Keratinocyte (primary cell): Measurements from ENCODE around the gene OLIG2. TPM values are rescaled to one million over a fixed set of nuclear protein-coding genes. Genes with fewer than 3 reads are reported as not detected.

Experiments used
- DNase-seq: peaks from one replicate; pipeline ENCODE4 v3.0.0-alpha.2; 2011; ENCODE audit warnings: low read depth, missing footprints, low spot score
- FAIRE-seq: peaks from 2 replicates; lab custom pipeline; 2011; peaks lifted over from hg19 to GRCh38; lab: Jason Lieb, UNC
- H2AFZ ChIP-seq: 2 replicates; pipeline ENCODE4 v1.6.0; 2012; ENCODE audit warnings: low read length, control low read depth, inconsistent platforms; ENCODE audit not compliant: control insufficient read depth
- H3K27ac ChIP-seq: 2 replicates; pipeline ENCODE4 v1.5.1; 2011; ENCODE audit warnings: low read length; ENCODE audit not compliant: control insufficient read depth, insufficient read depth
- H3K27me3 ChIP-seq: 3 replicates; pipeline ENCODE4 v1.6.0; 2011; ENCODE audit warnings: low read length; ENCODE audit not compliant: control insufficient read depth, insufficient read depth; ENCODE audit errors: extremely low read depth
- H3K36me3 ChIP-seq, 2 experiments: 2 replicates in 1 of 2; 3 replicates in 1 of 2; pipeline ENCODE4 v1.5.1; 2011; ENCODE audit warnings: low read length in 2 of 2, mild to moderate bottlenecking in 1 of 2; ENCODE audit not compliant: control insufficient read depth in 2 of 2, insufficient read depth in 2 of 2; ENCODE audit errors: extremely low read depth in 1 of 2
- H3K4me1 ChIP-seq: 3 replicates; pipeline ENCODE4 v1.5.1; 2011; ENCODE audit warnings: low read length; ENCODE audit not compliant: control insufficient read depth, insufficient read depth; ENCODE audit errors: extremely low read depth
- H3K4me2 ChIP-seq: 3 replicates; pipeline ENCODE4 v1.6.0; 2011; ENCODE audit warnings: low read depth, low read length; ENCODE audit not compliant: control insufficient read depth, insufficient read depth; ENCODE audit errors: extremely low read depth
- H3K4me3 ChIP-seq, 3 experiments: fragments of 200-600 bp in 1 of 3; sonication (generic) in 1 of 3; 2 replicates in 2 of 3; 3 replicates in 1 of 3; pipeline ENCODE4 v1.5.1; 2011 to 2016; ENCODE audit warnings: low read length in 3 of 3, mild to moderate bottlenecking in 3 of 3, control low read depth in 2 of 3, inconsistent platforms in 1 of 3, low read depth in 1 of 3, mixed read lengths in 1 of 3, mixed run types in 1 of 3, moderate library complexity in 1 of 3; ENCODE audit not compliant: control insufficient read depth in 2 of 3, insufficient read depth in 2 of 3; ENCODE audit errors: extremely low read depth in 1 of 3
- H3K79me2 ChIP-seq: 2 replicates; pipeline ENCODE4 v1.6.0; 2012; ENCODE audit warnings: low read length; ENCODE audit not compliant: control insufficient read depth, insufficient read depth
- H3K9ac ChIP-seq: 3 replicates; pipeline ENCODE4 v1.6.0; 2011; ENCODE audit warnings: low read length; ENCODE audit not compliant: control insufficient read depth, insufficient read depth; ENCODE audit errors: extremely low read depth
- H3K9me1 ChIP-seq: 3 replicates; pipeline ENCODE4 v1.6.0; 2011; ENCODE audit warnings: low read length; ENCODE audit not compliant: control insufficient read depth, insufficient read depth; ENCODE audit errors: extremely low read depth
- H3K9me3 ChIP-seq: 2 replicates; pipeline ENCODE4 v1.5.1; 2012; ENCODE audit warnings: low read depth, low read length; ENCODE audit not compliant: control insufficient read depth
- H4K20me1 ChIP-seq: 3 replicates; pipeline ENCODE4 v1.6.0; 2011; ENCODE audit warnings: low read length; ENCODE audit not compliant: control insufficient read depth, insufficient read depth; ENCODE audit errors: extremely low read depth
- CTCF ChIP-seq, 3 experiments: IDR thresholded peaks in 1 of 3; conservative IDR thresholded peaks in 1 of 3; optimal IDR thresholded peaks in 1 of 3; 2 replicates in 2 of 3; 3 replicates in 1 of 3; pipeline versions ENCODE3 to v1.5.1; 2011; ENCODE audit warnings: low read length in 3 of 3, mild to moderate bottlenecking in 3 of 3, moderate library complexity in 2 of 3, control low read depth in 1 of 3, inconsistent platforms in 1 of 3; ENCODE audit not compliant: insufficient read depth in 2 of 3; ENCODE audit errors: extremely low read depth in 1 of 3
- EZH2 ChIP-seq: IDR thresholded peaks from one replicate; pipeline ENCODE4 v1.6.1; 2012; ENCODE audit warnings: inconsistent platforms, mild to moderate bottlenecking, low read length, moderate library complexity
- dilution Hi-C: fragments of 300-500 bp; cut with MboI; formaldehyde crosslinking; loops from one replicate; pipeline ENCODE4 v1.7.0; 2020; ENCODE audit warnings: low sequenced_read_pairs; ENCODE audit not compliant: extremely low pct_ligation_motif_present
- polyA plus RNA-seq, 5 experiments: library from polyadenylated mRNA; depleted of rRNA in 3 of 5; stranded (reverse) in 3 of 5; stranded (forward) in 1 of 5; unstranded in 1 of 5; fragments of >200 nt; gene quantifications; 1 replicate in 1 of 5; 2 replicates in 3 of 5; 3 replicates in 1 of 5; pipeline versions ENCODE4 v1.2.1 to v1.2.3, GENCODE V29; 2011 to 2012; ENCODE audit warnings: missing spikeins in 2 of 5, low read depth in 1 of 5, low replicate concordance in 1 of 5

Gene OLIG2
- polyA plus RNA-seq, 1 donor (not counting 4 experiments of a cell fraction or from before 2014, with no cell fraction given), result not detected

GRCh38 chr21:33030633-33031032 is 4.9 kb downstream of the OLIG2 start:
- Histone ChIP-seq H3K4me2 (no peak overlapping the region), H3K27me3 (peaks cover 100% of the 10 kb centered on the region), H2AFZ (no peak overlapping the region), H3K27ac (no peak overlapping the region), H4K20me1 (peaks cover 2% of the 10 kb centered on the region), H3K4me3 (no peak overlapping the region), H3K4me1 (no peaks in the 10 kb centered on the region), H3K36me3 (no peaks in the 10 kb centered on the region), H3K9ac (no peak overlapping the region), H3K79me2 (no peaks in the 10 kb centered on the region), H3K9me3 (no peaks in the 10 kb centered on the region), H3K9me1 (no peaks in the 10 kb centered on the region)
- TF ChIP-seq EZH2, result no peak
- TF ChIP-seq CTCF (optimal IDR thresholded peaks at IDR 0.05 in 1 of 3, IDR thresholded peaks at IDR 0.05 in 1 of 3, conservative IDR thresholded peaks at IDR 0.05 in 1 of 3; ENCODE audit: extremely low read depth in 1 of 3, insufficient read depth in 2 of 3, low read length in 3 of 3), result no peak
- DNase-seq, result no peak
- dilution Hi-C loops, result no loop called here
- no peak for FAIRE-seq

GRCh38 chr21:33031152-33031911 is 5.6 kb downstream of the OLIG2 start:
- no peak for TF ChIP-seq CTCF (optimal IDR thresholded peaks at IDR 0.05 in 1 of 3, IDR thresholded peaks at IDR 0.05 in 1 of 3, conservative IDR thresholded peaks at IDR 0.05 in 1 of 3; ENCODE audit: extremely low read depth in 1 of 3, insufficient read depth in 2 of 3, low read length in 3 of 3)
- no peak for TF ChIP-seq EZH2
- Histone ChIP-seq H3K9me1 (no peaks in the 10 kb centered on the region), H3K9me3 (no peaks in the 10 kb centered on the region), H3K9ac (no peak overlapping the region), H3K27me3 (peaks cover 93% of the 10 kb centered on the region), H2AFZ (no peak overlapping the region), H4K20me1 (peaks cover 2% of the 10 kb centered on the region), H3K36me3 (no peaks in the 10 kb centered on the region), H3K4me2 (no peak overlapping the region), H3K4me1 (no peaks in the 10 kb centered on the region), H3K4me3 (no peak overlapping the region), H3K79me2 (no peaks in the 10 kb centered on the region), H3K27ac (no peak overlapping the region)
- dilution Hi-C loops, result no loop called here
- DNase-seq (no peak), FAIRE-seq (no peak)
